ENCODE results near the gene UNC13B. TPM values are rescaled to one million over a fixed set of nuclear protein-coding genes. Genes with fewer than 3 reads are reported as not detected.

UNC13B gene
- total RNA-seq, 1 donor from 2014 or later: 30.5 TPM

- Histone ChIP-seq H3K9me3 (ENCODE audit: insufficient read depth, low read depth, low read length) (no peaks in the 10 kb centered on the region), H3K9ac (ENCODE audit: low read length) (no peak overlapping the region), H4K20me1 (ENCODE audit: insufficient read depth, low read length) (no peaks in the 10 kb centered on the region), H3K27ac (ENCODE audit: low read depth, low read length) (no peak overlapping the region), H3K4me1 (ENCODE audit: insufficient read depth, low read length) (no peaks in the 10 kb centered on the region), H3K4me2 (ENCODE audit: low read length) (no peak overlapping the region), H3K27me3 (ENCODE audit: insufficient read depth, low read length) (no peaks in the 10 kb centered on the region), H3K36me3 (ENCODE audit: insufficient read depth, low read length) (peaks cover 2% of the 10 kb centered on the region), H2AFZ (ENCODE audit: low read depth, low read length) (no peak overlapping the region), H3K4me3 (ENCODE audit: insufficient read depth, low read depth, low read length) (no peak overlapping the region), H3K79me2 (ENCODE audit: insufficient read depth, low read length) (no peaks in the 10 kb centered on the region)
- H3K9me3 Mint-ChIP-seq (ENCODE audit: unreplicated experiment): no peaks in the 10 kb centered on the region
- FAIRE-seq (no peak), DNase-seq (ENCODE audit: low read depth) (no peak)
- no peak for TF ChIP-seq CTCF (IDR thresholded peaks at IDR 0.05; ENCODE audit: insufficient read depth, low read depth, low read length)
- peaks cover 57% of the 10 kb centered on the region for H3K36me3 Mint-ChIP-seq (ENCODE audit: low read depth, unreplicated experiment)
- no peak overlapping the region for H3K4me3 Mint-ChIP-seq (ENCODE audit: unreplicated experiment)
- H3K27ac Mint-ChIP-seq (ENCODE audit: unreplicated experiment): no peak overlapping the region
- H3K4me1 Mint-ChIP-seq (ENCODE audit: low read depth, unreplicated experiment): no peaks in the 10 kb centered on the region
- H3K27me3 Mint-ChIP-seq (ENCODE audit: low read depth, unreplicated experiment): no peaks in the 10 kb centered on the region
Measured at GRCh38 chr9:35395076-35395705, 233.4 kb downstream of the UNC13B start.

GRCh38 chr9:35395706-35396101 lies 233.9 kb downstream of the UNC13B start:
- Histone ChIP-seq H2AFZ (ENCODE audit: low read depth, low read length) (no peak overlapping the region), H4K20me1 (ENCODE audit: insufficient read depth, low read length) (no peaks in the 10 kb centered on the region), H3K9ac (ENCODE audit: low read length) (no peak overlapping the region), H3K27me3 (ENCODE audit: insufficient read depth, low read length) (no peaks in the 10 kb centered on the region), H3K79me2 (ENCODE audit: insufficient read depth, low read length) (no peaks in the 10 kb centered on the region), H3K36me3 (ENCODE audit: insufficient read depth, low read length) (peaks cover 2% of the 10 kb centered on the region), H3K27ac (ENCODE audit: low read depth, low read length) (no peak overlapping the region), H3K9me3 (ENCODE audit: insufficient read depth, low read depth, low read length) (no peaks in the 10 kb centered on the region), H3K4me3 (ENCODE audit: insufficient read depth, low read depth, low read length) (no peak overlapping the region), H3K4me1 (ENCODE audit: insufficient read depth, low read length) (no peaks in the 10 kb centered on the region), H3K4me2 (ENCODE audit: low read length) (no peak overlapping the region)
- DNase-seq (ENCODE audit: low read depth) (no peak), FAIRE-seq (no peak)
- Mint-ChIP-seq H3K4me3 (ENCODE audit: unreplicated experiment) (no peak overlapping the region), H3K4me1 (ENCODE audit: low read depth, unreplicated experiment) (no peaks in the 10 kb centered on the region), H3K27me3 (ENCODE audit: low read depth, unreplicated experiment) (no peaks in the 10 kb centered on the region), H3K27ac (ENCODE audit: unreplicated experiment) (no peak overlapping the region), H3K36me3 (ENCODE audit: low read depth, unreplicated experiment) (peaks cover 57% of the 10 kb centered on the region), H3K9me3 (ENCODE audit: unreplicated experiment) (no peaks in the 10 kb centered on the region)
- TF ChIP-seq EZH2 (IDR thresholded peaks at IDR 0.05; ENCODE audit: insufficient read depth, low read length): no peak
- no peak for TF ChIP-seq CTCF (IDR thresholded peaks at IDR 0.05; ENCODE audit: insufficient read depth, low read depth, low read length)

- Histone ChIP-seq H3K4me3 (ENCODE audit: insufficient read depth, low read depth, low read length) (no peak overlapping the region), H3K4me2 (ENCODE audit: low read length) (no peak overlapping the region), H3K79me2 (ENCODE audit: insufficient read depth, low read length) (no peaks in the 10 kb centered on the region), H3K4me1 (ENCODE audit: insufficient read depth, low read length) (no peaks in the 10 kb centered on the region), H3K36me3 (ENCODE audit: insufficient read depth, low read length) (peaks cover 2% of the 10 kb centered on the region), H3K9me3 (ENCODE audit: insufficient read depth, low read depth, low read length) (no peaks in the 10 kb centered on the region), H3K27me3 (ENCODE audit: insufficient read depth, low read length) (no peaks in the 10 kb centered on the region), H3K9ac (ENCODE audit: low read length) (no peak overlapping the region), H4K20me1 (ENCODE audit: insufficient read depth, low read length) (no peaks in the 10 kb centered on the region), H3K27ac (ENCODE audit: low read depth, low read length) (no peak overlapping the region), H2AFZ (ENCODE audit: low read depth, low read length) (no peak overlapping the region)
- TF ChIP-seq EZH2 (IDR thresholded peaks at IDR 0.05; ENCODE audit: insufficient read depth, low read length): no peak
- TF ChIP-seq CTCF (IDR thresholded peaks at IDR 0.05; ENCODE audit: insufficient read depth, low read depth, low read length): no peak
- DNase-seq (ENCODE audit: low read depth): no peak
- Mint-ChIP-seq H3K9me3 (ENCODE audit: unreplicated experiment) (no peaks in the 10 kb centered on the region), H3K27me3 (ENCODE audit: low read depth, unreplicated experiment) (no peaks in the 10 kb centered on the region), H3K27ac (ENCODE audit: unreplicated experiment) (no peak overlapping the region), H3K4me3 (ENCODE audit: unreplicated experiment) (no peak overlapping the region), H3K4me1 (ENCODE audit: low read depth, unreplicated experiment) (no peaks in the 10 kb centered on the region), H3K36me3 (ENCODE audit: low read depth, unreplicated experiment) (peaks cover 51% of the 10 kb centered on the region)
- FAIRE-seq: no peak
Measured at GRCh38 chr9:35396560-35397215, 234.9 kb downstream of the UNC13B start.

Data from astrocyte (in vitro differentiated cells and primary cell).